GM18508 (cell line): ENCODE data around the gene TJAP1.

Experiments
- ATAC-seq: cut with Tn5 transposase; IDR thresholded peaks from one replicate; pipeline ENCODE4 v1.9.1; 2021; ENCODE audit warnings: moderate number of reproducible peaks; ENCODE audit not compliant: insufficient read depth, unreplicated experiment

TJAP1 gene

DNA sequence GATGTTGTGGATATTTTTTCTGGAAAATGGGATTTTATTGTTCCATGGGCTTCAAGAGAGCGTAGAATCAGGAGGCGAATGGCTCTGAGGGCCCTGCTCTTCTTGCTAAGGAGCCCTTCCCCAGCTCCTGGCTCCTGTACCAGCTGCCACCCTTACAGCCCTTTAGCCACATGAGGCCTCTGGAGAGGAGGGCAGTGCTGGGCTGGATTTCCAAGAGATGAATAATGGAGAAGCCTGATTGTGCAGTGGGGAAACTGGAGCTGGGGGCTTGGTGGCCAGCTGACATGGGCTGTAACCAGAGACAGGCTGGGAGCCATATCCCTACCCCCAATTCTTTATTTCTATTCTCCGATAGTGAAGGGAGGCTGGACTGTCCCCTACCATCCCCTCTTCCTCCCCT is 23.6 kb downstream of the TJAP1 start:
- ATAC-seq: no peak

DNA sequence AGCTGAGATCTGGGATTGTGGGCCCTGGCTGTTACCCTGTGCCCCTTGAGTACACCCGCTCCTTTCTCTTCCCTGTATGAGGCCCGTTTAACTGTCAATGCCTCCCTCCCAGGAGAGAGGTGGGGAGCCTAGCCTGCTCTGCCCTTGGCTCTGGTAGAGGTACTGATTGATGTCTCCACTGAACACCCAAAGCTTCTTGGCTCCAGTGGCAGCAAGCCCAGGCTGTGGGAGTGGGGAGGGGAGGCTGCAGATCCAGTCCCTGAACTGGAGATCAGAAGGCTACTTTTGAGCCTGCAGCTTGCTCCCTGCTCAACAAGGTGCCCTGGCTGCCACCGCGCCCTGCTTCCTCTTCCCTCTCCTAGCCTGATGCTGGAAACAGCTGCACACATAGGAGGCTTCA is 25.3 kb downstream of the TJAP1 start:
- ATAC-seq: no peak

DNA sequence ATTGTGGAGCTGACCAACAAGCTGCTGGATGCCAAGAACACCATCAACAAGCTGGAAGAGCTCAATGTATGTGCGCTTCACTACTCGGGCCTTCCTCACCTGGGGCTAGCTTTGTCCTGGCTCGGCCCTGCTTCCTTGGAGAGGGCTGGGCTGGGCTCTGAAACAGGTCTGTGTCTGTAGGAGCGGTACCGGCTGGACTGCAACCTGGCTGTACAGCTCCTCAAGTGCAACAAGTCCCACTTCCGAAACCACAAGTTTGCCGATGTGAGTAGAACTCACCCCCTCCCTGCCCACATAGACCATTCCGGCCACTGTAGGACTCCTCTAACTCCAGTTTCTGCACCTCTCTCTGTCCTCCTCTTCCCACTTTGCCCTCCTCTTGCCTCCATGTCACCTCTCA is 26.1 kb downstream of the TJAP1 start:
- no peak for ATAC-seq

DNA sequence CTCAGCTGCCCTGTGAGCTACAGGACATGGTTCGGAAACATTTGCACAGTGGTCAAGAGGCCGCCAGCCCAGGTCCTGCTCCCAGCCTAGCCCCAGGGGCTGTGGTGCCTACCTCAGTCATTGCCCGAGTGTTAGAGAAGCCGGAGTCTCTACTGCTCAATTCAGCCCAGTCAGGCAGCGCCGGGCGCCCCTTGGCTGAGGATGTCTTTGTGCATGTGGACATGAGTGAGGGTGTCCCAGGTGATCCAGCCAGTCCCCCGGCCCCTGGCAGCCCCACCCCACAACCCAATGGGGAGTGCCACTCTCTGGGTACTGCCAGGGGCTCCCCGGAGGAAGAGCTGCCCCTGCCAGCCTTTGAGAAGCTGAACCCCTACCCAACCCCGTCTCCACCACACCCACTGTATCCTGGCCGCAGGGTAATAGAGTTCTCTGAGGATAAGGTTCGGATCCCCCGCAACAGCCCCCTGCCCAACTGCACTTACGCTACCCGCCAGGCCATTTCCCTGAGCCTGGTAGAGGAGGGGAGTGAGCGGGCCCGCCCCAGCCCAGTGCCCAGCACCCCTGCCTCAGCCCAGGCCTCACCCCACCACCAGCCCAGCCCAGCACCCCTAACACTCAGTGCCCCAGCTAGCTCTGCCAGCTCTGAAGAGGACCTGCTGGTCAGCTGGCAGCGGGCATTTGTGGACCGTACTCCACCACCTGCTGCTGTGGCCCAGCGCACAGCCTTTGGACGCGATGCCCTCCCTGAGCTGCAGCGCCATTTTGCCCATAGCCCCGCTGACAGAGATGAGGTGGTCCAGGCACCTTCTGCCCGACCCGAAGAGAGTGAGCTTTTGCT is 27.6 kb downstream of the TJAP1 start:
- ATAC-seq: no peak

DNA sequence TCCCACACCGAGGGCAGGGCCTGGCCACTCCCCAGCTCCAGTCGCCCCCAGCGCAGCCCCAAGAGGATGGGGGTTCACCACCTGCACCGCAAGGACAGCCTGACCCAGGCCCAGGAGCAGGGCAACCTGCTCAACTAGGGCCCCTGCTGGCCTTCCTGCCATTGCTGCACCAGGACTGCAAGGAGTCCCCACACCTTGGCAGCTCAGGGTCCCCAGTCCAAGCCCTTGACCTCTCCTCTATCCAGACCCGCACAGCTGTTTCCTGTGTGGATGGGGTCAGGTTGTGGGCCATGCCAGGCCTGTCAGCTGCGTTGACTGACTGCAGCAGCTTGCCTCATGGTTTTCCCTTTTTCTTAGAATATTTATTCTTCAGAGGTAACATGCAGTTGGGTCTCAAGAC is 28.3 kb downstream of the TJAP1 start:
- no peak for ATAC-seq

DNA sequence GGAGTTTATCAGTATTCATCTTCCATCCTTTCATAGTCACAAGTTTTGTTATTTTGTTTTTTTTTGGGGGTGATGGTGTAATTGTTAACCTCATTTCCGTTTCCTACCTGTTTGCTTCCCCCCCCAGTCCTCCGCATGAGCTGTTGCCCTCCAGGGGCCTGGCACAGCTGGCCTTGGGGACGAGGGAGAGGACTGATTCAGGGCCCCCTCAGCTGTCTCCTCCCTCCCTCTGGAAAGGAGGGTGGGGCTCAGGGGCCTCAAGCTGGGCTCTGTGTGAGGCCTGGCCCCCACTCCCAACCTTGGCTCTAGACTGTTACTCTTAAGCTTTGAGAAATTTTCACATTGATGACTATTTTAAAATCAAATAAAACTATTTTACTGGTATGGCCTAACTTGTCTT is 28.8 kb downstream of the TJAP1 start:
- ATAC-seq: no peak

DNA sequence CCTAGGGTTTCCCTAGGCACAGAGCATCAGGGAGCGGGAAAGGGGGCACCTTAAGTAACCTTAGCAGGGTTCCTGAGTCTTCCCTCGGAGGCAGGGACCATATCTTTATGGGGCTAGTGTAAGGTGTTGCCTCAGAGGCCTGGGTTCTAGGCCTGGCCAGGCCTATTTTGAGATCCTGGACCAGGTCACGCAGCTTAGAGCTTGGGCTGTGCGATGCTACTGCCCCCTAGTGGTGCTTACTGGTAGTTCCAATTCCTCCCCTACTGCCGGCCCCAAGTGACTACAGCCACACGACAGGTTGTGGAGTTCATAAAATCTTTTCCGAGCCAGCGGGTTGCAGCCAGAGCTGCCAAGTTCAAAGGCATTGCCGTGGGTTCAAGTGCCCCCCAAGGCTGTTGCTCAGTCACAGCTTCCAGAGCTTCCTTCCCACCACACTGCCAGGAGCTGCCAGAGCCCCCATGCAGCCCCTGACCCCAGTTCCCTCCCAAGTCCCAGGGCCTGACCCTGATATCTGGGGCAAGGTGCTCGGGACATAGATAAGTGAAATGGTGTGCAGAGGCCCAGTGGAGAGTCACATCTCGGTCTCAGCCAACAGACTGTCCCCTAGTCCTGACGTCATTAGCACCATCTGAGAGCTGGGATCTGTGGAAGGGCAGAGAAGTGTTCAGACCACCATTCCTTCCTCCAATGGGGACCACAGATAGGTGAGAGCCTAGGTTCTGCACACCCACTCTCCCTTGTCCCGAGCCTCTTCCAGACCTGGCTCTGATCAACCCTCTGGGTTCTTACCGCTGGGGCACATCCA is 29.5 kb downstream of the TJAP1 start:
- ATAC-seq: no peak

DNA sequence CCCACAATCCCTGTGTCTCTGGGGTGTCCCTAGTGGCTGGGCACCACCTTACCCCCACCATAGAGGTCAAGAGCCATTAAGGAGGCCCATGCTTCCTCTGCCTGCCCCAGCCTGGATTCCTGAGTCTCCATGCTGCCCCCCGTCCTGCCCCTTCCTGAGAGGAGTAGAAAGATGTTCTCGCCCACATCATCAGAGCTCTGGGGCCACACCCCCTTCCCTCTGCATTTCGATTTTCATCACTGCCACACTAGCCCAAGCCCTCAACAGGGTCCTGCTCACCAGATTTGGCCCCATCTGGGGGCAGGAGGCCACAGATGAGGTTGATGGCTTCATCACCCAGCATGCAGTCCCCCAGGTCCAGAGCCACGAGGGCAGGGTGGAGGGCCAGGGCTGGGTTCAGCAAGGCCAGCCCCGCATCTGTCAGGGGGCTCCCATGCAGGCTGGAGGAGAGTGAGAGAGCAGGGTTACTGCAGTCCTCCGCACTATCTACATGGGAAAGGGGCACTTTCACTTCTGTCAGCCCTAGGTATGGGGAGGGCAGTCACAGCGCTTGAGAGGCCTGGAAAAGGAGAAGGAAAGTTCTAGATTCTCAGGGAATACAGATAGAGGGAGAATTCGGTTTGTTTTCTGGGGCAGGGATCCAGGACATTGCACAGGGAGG is 31.2 kb downstream of the TJAP1 start:
- ATAC-seq: no peak

DNA sequence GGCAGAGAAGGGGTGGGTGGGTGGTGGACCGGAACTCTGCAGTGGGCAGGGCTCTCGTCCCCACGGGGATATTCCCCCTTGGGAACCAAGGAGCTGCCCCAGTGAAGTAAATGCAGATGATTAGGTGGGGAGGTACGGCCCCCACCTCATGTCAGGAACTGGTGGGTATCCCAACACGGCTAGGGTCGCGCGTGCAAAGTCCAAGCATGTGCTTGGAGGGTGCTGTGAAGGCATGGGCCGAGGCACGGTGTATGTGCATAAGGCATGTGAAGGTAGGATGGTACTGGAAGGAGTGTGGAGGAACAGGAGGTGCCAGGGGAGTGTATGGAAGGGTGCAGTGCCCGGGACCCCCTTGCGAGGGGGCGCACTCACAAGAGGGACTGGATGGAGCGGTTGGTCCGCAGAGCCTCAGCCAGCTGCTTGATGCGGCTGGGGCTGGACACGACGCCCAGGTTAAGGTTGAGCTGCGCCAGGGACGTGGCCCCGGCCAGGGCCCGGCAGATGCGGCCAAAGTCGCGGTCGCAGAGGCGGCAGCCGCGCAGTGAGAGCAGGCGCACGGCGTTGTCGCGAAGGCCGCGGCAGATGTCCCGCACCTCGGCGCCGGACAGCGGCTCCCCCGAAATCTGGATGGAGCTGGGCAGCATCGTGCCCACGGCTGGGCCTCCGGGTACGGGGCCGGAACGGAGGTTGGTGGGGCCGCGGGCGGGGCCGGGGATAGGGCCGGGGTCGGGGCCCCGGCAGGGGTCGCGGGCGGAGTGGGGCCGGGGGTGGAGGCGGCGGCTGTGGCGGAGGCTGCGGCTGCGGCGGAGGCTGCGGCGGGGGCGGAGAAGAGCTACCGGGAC is 32.0 kb downstream of the TJAP1 start:
- ATAC-seq: no peak

DNA sequence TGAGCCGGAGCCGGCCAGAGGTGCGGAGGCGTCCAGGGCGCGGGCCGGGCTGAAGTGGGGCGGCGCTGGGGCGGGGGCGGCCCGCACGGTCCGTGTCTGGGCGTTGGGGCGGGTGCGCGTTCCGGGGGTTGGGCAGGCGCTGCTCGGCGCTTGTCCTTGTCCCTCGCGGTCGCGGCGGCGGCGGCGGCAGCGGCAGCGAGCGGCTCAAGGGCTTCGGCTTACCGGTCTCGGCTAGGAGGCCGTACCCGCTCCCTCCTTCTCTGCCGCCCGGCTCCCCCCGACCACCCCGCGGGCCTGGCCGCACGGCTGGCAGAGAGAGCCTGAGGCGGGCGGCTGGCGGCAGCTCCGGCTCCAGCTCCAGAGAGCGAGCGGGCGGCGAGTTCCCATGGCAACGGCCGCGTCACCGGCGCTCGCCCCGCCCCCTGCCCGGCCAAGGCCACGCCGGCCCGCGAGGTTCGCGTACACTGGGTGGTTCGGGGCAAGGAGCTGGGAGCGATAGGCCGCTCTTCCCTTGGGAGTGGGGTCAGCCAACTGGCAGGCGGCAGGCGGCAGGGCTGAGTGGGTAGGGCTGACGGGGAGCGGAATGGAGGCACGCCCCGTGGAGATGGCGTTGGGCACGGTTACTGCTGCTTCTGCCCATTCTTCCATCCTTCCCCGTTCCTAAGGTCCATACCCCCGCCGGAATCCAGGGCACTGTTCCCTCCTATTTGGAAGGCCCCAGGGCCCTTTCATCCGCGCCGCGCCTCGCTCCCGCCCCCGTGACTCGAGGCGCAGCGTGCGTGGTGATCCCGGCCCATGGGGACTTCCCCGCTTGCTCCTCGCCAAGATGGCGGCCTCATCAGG is 32.8 kb downstream of the TJAP1 start, which contains the start of gene LRRC73:
LRRC73 (minus strand) TSS at position 363 of the 843 bp plus-strand sequence. CDS start 561 bp downstream, outside the sequence.
- ATAC-seq: no peak

DNA sequence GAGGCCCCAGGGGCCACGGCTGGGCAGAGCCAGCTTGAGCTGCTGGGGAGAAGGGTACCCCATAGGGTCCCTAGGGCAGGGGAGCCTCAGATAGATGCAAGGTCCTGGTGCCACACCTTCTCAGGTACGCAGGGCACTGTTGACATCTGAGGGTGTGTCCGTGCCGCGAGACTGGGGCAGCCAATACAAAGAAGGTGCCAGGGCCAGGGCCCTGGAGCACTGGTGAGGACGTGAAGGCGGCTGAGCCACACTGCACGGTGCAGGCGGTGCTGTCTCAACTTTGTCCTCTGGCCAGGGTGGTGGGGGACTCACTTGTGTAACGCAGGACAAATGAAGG is 33.4 kb downstream of the TJAP1 start:
- no peak for ATAC-seq

DNA sequence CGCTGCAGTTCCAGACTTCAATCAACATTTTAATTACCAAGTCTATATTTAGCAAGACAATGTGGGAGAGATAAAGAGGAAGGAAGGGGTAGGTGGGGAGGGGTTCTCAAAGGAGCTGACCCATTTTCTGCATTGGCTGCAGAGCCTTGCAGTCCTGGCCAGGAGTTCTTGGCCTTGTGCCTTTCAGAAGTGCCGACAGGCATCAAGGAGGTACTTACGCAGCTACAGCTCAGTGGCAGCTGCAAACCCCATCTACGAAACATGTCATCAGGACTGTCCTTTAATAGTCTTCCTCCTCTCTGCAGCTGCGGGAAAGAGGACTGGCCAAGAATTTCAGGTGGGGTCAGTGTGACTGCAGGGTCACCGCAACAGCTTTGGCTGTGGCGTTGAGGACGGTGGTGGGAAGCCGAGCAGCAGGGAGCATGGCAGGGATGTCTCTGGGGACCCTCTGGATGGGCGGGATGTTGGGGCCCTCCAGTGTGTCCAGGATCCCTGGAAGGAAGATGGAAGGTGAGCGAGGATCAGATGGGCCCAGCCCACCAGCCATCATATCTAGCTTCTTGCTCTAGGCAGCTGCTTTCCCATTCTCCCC is 34.5 kb downstream of the TJAP1 start:
- no peak for ATAC-seq

DNA sequence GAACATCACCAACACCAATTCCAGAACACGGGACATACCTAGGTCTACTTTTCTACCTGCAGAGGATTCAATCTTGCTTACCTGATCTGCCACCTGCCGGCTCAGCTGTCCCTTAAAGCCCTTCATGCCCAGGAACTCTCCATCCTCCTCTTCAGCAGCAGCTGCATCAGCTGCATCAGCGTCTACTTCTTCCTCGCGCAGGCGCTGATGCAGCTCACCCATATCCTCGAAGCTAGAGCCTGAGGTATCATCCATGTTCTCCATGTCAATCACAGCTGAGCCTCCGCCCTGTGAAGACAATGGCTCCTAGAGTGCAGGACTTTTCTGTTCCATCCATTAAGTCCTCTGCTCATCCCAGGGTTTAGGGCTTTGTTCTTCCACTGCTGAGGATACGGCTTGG is 38.4 kb downstream of the TJAP1 start:
- no peak for ATAC-seq

DNA sequence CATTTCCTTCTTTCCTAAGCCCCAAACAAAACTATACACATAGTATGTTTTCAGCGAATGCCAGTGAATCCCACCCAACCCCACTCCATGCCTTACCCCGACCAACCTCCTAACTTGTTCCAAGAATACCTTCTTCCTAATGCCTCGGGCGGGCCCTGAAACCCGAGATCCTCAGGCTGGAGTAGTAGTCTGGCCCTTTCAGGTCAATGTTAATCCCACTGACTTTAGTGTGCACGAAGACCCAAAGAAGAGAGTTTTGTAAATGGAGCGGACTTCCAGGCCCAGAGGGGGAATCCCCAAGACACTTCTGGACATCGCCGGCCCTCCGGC is 39.0 kb downstream of the TJAP1 start:
- ATAC-seq: no peak

DNA sequence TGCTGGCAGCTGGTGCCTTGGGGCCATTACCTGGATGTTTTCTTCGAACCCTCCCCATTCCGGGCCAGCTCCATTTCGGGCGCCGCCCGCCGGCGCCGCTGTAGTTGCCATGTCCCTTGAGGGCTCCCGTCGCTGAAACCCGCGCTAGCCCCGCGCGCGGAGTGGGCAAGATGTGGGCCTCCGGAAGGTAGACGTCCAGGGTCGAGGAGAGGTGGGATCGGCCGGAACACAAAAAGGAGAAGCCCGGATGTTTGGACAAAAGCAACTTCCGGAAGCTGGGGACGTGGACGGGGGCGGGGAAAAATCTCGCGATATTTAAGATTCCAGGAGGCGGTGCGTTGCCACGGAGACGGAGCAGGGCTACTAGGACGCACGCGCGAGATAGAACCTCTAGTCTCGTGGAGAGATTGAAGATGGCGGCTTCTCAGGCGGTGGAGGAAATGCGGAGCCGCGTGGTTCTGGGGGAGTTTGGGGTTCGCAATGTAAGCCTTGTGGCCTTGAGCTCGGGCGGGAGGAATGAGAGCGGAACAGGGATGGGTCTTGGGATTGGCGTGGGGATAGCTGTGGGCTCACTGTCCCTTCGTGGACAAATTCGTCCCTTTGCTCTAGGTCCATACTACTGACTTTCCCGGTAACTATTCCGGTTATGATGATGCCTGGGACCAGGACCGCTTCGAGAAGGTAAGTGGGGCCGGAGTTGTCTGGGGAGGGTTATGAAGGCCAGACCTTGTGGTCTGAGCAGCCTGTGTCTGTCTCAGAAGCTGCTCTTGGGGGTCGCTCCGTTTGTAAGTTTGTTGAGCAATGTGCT is 39.5 kb downstream of the TJAP1 start, which contains the start of the genes POLR1C and YIPF3:
POLR1C (plus strand) TSS at position 393 of the 808 bp plus-strand sequence; CDS start at position 414, 21 bp downstream.
YIPF3 (minus strand) TSS at position 230 of the 808 bp plus-strand sequence; CDS start at position 111, 119 bp downstream.
- ATAC-seq: peak; percentile 74

DNA sequence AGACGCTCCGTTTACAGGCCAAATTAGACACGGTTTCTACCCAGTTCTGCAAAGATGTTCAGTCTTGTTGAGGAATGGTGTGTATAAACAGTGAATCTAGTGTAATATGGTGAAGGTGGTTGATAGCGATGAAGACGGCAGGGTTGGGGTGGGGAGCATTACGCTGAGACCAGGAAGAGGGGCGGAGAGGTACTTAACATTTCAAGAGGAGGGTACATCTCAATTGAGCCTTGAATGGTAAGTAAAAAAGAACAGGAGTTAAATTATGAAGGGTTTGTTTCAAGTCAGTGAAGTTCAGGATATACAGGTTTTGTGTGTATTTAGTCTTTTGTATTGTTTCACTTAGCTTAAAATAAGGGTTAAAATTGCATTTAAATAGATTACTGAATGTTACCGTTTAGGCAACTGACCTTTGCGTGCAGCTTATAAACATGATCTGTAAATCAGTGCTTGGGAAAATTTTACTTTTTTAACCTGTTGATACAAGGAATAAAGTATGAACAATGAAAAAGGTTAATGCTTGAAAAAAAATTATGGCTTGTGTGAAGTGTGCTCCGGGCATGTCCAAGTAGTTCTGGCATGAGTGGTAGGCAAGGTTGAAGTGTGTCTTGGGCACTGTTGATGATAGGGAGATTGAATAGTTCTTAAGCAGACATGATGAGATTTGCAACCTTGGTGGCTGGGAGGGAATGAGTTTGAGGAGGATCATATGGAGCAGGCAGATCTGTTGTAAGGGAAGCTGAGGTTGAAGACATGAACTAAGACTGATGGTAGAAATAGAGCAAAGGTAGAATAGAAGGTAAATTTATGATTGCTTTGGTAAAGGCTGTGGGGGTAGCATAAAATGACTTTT is 40.4 kb downstream of the TJAP1 start:
- no peak for ATAC-seq

DNA sequence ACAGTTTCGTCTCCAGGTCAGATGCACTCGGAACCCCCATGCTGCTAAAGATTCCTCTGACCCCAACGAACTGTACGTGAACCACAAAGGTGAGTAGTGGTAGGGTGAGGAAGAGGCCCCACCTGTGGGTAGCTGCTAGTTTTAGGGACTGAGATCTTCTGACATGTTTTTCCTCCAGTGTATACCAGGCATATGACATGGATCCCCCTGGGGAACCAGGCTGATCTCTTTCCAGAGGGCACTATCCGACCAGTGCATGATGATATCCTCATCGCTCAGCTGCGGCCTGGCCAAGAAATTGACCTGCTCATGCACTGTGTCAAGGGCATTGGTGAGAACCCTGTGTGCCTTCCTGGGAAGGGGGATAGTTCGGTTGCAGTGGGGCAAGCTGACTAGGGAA is 42.7 kb downstream of the TJAP1 start:
- ATAC-seq: no peak
